T-helper 9 cell (primary cell): ENCODE results near the gene TGFBR2.
A peak's percentile ranks its signal among the peaks of the same experiment; 100 is the strongest.

Experiments used
- DNase-seq: peaks from one replicate; pipeline ENCODE4 v3.0.0-alpha.2; 2020
- total RNA-seq, 2 donors: gene quantifications; one replicate each; lab custom pipeline; 2026; lab: John Stamatoyannopoulos, UW

The TGFBR2 gene
- 196 to 245 reads per million in 2 donors for total RNA-seq

- peak; percentile 68 for DNase-seq
Observed at GRCh38 chr3:30606301-30607031, at the start of gene TGFBR2. Gene TGFBR2 (plus strand): TSS chr3:30606601. CDS start chr3:30606884, 283 bp downstream.

GRCh38 chr3:30557746-30558303 is 48.6 kb upstream of the TGFBR2 start:
- no peak for DNase-seq

- no peak for DNase-seq
Observed at GRCh38 chr3:30563956-30564355, 42.4 kb upstream of the TGFBR2 start.

DNA sequence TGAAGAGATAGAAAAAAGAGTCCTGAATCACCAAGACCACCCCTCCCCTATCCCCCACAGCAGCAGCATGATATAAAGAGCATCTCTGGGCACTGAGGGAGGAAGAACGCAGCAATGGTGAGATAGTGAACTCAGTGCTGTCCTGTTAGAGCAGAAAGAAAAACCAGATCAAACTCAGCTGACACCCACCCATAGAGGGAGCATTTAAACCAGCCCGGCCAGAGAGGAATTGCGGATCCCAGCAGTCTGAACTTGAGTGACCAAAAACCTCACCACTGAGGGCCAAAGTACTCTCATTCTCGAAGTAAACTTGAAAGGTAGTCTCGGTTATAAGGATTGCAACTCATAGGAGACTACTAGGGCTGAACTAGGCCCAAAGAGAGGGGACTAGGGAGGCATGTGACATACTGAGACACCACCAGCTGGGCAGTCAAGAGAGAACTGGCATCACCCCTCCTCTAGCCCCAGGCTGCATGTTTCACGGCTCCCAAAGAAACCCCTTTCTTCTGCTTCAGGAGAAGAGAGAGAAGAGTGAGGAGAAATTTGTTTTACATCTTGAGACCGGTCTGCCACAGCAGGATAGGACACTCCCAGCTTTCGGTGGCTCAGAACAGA is 39.2 kb upstream of the TGFBR2 start:
- no peak for DNase-seq

DNA sequence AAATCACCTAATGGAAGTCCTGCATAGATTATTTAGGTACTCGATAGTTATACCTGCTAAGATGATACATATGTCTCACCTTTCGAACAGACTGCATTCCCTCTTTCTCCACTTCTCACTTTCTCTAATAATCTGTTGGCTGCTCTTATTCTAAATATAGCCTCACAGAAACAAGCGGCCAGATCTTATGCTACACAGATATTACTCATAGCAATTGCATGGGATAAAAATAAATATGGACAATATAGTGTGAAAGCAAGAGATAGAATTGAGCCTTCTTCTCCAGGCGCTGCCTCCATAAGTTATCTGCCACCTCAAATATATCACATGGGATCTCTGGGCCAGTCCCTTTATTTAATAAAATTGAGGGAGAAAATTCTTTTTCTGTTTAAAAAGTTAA is 29.5 kb upstream of the TGFBR2 start:
- no peak for DNase-seq

DNA sequence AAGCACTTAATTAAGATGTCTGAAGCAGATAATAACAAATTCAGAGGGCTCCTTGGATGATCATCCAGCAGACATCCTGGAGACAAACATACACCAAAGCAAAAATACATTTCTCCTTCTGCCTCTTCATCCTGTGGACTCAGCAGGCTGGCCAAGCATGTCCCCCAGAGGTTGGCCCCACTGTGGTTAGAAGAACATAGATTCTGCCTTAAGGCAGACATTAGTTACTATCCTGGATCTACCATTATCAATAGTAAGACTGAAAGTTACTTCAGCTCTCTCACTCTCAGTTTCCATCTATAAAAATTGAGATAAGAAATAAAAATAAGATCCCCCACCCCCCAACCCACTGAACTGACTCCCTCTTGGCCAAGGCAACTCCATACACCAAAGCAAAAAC is 28.6 kb upstream of the TGFBR2 start:
- DNase-seq: no peak

DNA sequence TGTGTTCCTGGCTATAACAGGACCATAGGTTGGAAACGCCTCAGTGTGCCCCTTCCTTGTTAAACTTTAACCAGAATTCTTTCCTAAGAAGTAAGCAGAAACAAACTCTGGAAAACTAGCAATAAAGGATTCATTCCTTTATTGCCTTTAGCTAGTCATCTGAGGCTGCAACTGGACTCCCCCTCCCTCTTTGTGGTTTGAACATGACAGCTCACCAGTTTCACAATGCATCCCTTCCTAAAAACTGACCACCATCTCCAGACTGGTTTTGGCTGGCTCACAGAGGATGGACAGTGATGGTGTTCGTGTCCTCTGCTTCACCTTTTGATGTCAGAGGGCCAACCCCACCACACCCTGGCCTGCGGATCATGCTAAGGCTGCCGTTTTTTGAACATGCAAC is 27.9 kb upstream of the TGFBR2 start:
- no peak for DNase-seq

DNA sequence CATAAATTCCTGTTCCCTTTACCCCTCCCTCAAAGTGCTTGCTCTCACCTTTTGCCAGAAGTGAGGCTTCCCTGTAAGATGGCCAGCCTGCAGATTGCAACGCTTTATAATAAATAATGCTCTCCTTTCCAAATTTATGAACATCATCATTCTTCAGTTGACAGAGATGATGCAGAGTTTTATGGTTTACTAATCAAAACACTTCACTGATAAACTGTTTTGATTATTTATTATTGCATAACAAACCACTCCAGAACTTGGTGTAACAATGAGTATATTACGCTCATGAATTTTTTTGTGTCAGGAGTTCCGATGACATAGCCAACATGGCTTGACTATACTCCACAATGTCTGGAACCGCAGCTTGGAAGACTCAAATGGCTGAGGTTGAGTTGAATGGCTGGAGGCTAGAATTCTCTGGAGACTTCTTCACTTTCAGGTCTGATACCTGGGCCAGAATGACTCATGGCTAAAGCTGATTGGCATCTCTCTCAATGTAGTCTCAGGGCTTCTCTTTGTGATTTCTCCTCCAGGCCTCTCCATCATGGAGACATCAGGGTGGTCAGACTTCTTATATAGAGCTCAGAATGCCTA is 27.3 kb upstream of the TGFBR2 start:
- no peak for DNase-seq

DNA sequence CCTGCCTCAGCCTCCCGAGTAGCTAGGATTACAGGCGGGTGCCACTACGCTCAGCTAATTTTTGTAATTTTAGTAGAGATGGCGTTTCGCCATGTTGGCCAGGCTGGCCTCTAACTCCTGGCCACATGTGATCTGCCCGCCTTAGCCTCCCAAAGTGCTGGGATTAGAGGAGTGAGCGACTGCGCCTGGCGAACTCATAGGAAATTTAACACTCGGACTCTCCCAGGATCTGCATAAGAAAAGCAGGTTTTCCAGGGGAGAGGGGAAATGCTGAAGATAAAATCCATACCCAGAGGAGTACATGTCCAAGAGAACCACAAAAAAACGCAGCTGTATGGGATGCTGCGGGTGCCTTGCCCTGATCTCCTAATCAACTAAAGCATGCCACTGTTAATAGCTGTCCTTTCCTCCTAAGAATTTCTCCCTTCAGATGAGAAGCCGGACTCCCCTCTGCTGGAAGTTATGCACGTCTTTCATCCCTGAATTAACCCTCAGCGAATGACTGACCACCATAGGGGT is 25.3 kb upstream of the TGFBR2 start:
- no peak for DNase-seq

DNA sequence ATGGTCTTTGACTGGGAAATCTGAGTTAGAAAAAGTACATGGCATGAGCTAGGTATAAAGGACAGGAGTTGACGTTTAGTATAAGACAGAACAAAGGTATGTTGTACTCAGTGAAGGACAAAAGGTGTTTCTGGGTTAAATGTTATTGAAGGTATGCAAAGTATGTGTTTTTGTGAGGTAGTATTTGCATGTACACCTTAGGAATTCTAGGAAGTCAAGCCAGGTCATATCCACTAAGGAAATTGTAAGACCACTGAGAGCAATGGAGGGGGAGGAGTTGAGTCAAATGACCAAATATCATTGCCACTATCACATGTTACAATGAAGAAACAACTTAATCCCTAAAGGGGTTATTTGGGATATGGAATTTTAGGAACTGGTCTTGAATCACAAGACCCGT is 24.4 kb upstream of the TGFBR2 start:
- no peak for DNase-seq

GRCh38 chr3:30583973-30584372 is 22.4 kb upstream of the TGFBR2 start:
- no peak for DNase-seq

- DNase-seq: no peak
Observed at GRCh38 chr3:30585654-30586053, 20.7 kb upstream of the TGFBR2 start.

- no peak for DNase-seq
Observed at GRCh38 chr3:30586096-30586805, 20.1 kb upstream of the TGFBR2 start.

GRCh38 chr3:30586806-30587486 is 19.5 kb upstream of the TGFBR2 start:
- no peak for DNase-seq

- no peak for DNase-seq
Observed at GRCh38 chr3:30587904-30588303, 18.5 kb upstream of the TGFBR2 start.

- no peak for DNase-seq
Observed at GRCh38 chr3:30596152-30596551, 10.2 kb upstream of the TGFBR2 start.

GRCh38 chr3:30597131-30597768 is 9.2 kb upstream of the TGFBR2 start:
- no peak for DNase-seq

GRCh38 chr3:30597769-30598134 is 8.6 kb upstream of the TGFBR2 start:
- DNase-seq: no peak

DNA sequence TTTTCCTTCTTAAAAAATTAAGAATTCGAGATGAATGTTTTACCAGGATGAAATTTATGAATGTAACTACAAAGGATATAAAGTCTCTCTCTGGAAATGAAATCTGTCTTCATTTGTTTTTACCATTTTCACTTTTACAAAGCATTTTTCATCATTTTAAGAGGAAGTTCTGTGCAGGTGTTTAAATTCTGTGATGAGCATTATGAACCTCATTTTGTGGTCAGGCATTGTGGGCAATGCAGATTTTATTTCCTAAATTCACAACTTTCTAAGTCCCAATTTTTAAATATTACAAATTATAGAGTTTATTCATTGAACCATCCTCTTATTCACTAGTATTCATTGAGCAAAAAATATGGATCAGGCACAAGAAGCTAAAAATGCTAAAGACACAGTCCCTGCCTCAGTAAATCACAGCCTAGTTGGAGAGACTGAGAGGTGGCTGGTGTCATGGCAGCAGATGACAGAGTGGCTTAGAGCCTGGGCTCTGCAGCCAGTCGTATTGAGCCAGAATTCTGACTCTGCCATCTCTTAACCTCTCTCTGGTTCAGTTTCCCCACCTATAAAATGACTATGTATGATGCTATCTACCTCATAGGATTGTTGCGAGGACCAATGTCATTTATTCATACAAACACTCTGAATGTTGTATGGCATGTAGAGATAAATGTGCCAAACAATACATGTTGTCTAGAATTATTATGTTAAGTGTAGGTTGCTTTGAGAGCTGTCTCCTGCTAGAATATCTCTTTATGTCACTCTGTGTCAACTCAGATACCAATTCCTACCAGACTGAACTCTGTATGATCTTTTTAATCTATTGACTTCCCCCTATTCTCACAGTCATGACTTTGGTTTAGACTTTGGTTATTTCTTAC is 7.5 kb upstream of the TGFBR2 start:
- DNase-seq: no peak

DNA sequence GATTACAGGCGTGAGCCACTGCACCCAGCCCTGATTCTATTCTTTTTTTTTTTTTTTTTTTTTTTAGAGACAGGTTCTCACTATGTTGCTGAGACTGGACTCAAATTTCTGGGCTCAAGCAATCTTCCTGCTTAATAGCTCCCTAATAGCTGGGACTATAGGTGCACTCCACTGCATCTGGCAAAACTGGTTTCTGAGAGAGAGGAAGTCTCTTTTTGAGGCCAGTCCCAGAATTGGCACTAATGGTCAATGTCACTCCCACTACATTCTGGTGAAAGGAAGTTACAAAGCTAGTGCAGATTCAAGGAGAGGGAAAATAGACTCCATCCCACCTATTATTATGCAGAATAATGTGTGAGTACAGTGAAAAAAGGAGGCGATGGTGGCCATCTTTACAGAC is 5.8 kb upstream of the TGFBR2 start:
- DNase-seq: no peak

DNA sequence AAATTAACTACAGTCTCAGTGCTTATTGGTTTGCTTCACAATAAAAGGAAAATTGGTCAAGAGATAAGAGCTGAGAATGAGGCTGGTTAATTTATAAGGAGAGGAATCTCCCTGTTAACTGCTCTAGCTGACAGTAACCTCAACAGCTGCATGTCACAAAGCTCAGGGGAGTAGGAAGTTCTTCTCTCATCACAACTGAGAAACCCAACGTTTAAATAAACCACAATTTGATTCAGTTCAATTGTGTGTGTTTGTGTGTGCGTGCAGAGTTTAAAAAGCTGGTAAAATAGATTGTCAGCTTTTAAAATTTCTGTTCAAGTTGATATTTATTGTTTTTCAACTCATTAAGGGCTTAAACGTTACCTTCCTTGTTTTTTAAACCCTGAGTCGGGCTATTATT is 3.5 kb upstream of the TGFBR2 start:
- DNase-seq: no peak
